Thoracic aorta (tissue), 2 donors: ENCODE results near the gene TWIST1. TPM values are rescaled to one million over a fixed set of nuclear protein-coding genes. Genes with fewer than 3 reads are reported as not detected.

ENCODE experiments used
- ATAC-seq: fragments of 150-250 bp; one replicate; pipeline ENCODE4 v1.8.0; 2017; ENCODE audit warnings: low read depth; ENCODE audit not compliant: insufficient number of reproducible peaks, low FRiP score
- DNase-seq: peaks from one replicate; pipeline ENCODE4 v3.0.0-alpha.2; 2020; ENCODE audit warnings: low spot score
- H3K27ac ChIP-seq, 2 donors: fragments of 200-600 bp; sonication (generic); 1 replicate in 1 of 2; 2 replicates in 1 of 2; pipeline ENCODE4 v1.5.1; 2016; ENCODE audit warnings: mild to moderate bottlenecking in 2 of 2, moderate library complexity in 2 of 2
- H3K27me3 ChIP-seq: fragments of 200-600 bp; sonication (generic); replicated peaks from 2 replicates; pipeline ENCODE4 v1.6.0; 2016; ENCODE audit warnings: mild to moderate bottlenecking; ENCODE audit not compliant: insufficient read depth
- H3K36me3 ChIP-seq: fragments of 200-600 bp; sonication (generic); one replicate; pipeline ENCODE4 v1.5.1; 2016
- H3K4me1 ChIP-seq, 2 donors: fragments of 200-600 bp; sonication (generic); 1 replicate in 1 of 2; 2 replicates in 1 of 2; pipeline versions ENCODE4 v1.5.1 to v1.6.0; 2016; ENCODE audit warnings: low read depth in 2 of 2, mild to moderate bottlenecking in 1 of 2; ENCODE audit not compliant: control insufficient read depth in 1 of 2
- H3K4me3 ChIP-seq: fragments of 200-600 bp; sonication (generic); 2 replicates; pipeline ENCODE4 v1.5.1; 2016; ENCODE audit warnings: mild to moderate bottlenecking
- H3K9me3 ChIP-seq: fragments of 200-600 bp; sonication (generic); 2 replicates; pipeline ENCODE4 v1.5.1; 2016
- total RNA-seq, 2 donors: library from RNA; depleted of rRNA; stranded (reverse); fragments of >200 nt; gene quantifications; one replicate each; pipeline versions ENCODE4 v1.1.0 to v1.2.3, GENCODE V29; 2016
- TF ChIP-seq, protein P1 (sequence below): fragments of 200-600 bp; sonication (generic); IDR thresholded peaks from one replicate; pipeline ENCODE4 v1.5.1; 2019; ENCODE audit warnings: antibody characterized with exemption

The TWIST1 gene
- total RNA-seq, 2 donors from 2014 or later: 14.2 to 26.0 TPM

DNA sequence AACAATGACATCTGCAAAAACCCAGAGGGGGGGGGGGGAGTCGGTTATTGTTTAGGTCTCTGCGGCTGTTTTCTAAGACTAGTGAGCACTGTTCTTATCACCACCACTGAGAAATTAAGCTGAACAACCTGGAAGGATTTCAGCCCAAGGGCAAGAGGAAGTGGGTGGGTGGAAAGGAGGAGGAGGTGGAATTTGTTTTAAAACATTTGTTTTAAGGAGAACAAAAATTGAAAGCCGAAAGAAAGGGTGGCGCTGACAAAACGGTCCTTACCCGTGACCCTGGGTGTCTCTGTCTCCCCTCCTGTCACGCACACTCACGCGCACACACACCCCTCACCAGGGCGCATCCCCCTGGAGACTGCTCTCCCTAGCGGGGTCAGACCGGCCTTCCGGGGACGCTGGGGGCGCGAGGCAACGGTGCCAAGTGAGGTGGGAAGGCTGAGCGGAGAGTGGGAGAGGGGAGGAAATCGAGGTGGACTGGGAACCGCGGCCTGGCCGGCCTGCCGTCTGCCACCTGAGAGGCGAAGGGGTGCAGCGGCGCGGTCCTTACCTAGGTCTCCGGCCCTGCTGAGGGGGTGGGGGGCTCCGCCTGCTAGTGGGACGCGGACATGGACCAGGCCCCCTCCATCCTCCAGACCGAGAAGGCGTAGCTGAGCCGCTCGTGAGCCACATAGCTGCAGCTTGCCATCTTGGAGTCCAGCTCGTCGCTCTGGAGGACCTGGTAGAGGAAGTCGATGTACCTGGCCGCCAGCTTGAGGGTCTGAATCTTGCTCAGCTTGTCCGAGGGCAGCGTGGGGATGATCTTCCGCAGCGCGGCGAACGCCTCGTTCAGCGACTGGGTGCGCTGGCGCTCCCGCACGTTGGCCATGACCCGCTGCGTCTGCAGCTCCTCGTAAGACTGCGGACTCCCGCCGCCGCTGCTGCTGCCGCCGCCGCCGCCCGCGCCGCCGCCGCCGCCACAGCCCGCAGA, 1.0 kb downstream of the TWIST1 start:
- Histone ChIP-seq H3K4me3 (peak overlapping the region; percentile 92), H3K9me3 (no peaks in the 10 kb centered on the region), H3K27me3 (no peaks in the 10 kb centered on the region), H3K4me1 (peaks cover 14 to 34% of the 10 kb centered on the region in 2 donors), H3K36me3 (no peaks in the 10 kb centered on the region), H3K27ac (peak overlapping the region; percentile 78 to 91)
- ATAC-seq: no peak
- TF ChIP-seq, protein P1, sequence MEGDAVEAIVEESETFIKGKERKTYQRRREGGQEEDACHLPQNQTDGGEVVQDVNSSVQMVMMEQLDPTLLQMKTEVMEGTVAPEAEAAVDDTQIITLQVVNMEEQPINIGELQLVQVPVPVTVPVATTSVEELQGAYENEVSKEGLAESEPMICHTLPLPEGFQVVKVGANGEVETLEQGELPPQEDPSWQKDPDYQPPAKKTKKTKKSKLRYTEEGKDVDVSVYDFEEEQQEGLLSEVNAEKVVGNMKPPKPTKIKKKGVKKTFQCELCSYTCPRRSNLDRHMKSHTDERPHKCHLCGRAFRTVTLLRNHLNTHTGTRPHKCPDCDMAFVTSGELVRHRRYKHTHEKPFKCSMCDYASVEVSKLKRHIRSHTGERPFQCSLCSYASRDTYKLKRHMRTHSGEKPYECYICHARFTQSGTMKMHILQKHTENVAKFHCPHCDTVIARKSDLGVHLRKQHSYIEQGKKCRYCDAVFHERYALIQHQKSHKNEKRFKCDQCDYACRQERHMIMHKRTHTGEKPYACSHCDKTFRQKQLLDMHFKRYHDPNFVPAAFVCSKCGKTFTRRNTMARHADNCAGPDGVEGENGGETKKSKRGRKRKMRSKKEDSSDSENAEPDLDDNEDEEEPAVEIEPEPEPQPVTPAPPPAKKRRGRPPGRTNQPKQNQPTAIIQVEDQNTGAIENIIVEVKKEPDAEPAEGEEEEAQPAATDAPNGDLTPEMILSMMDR: no peak
- DNase-seq: no peak

DNA sequence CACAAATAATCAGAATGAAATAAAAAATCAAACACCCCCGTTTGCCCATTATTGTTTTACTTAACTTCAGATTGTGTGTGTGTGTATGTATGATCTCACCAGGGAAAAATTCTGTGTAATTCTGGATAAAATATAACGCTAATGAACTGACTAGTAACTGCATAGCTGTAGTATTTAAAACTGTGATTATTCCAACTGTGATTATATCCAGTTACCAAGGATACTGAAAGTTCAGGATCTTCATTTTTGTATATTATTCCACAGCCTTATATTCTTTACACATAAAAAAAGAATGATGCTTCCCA, 2.9 kb downstream of the TWIST1 start:
- DNase-seq (no peak), ATAC-seq (no peak)
- TF ChIP-seq, protein P1: no peak
- no peak overlapping the region for H3K27ac ChIP-seq
- H3K36me3 ChIP-seq: no peaks in the 10 kb centered on the region
- peaks cover 14 to 32% of the 10 kb centered on the region in 2 donors for H3K4me1 ChIP-seq
- H3K9me3 ChIP-seq: no peaks in the 10 kb centered on the region
- no peaks in the 10 kb centered on the region for H3K27me3 ChIP-seq
- peak overlapping the region; percentile 92 for H3K4me3 ChIP-seq

DNA sequence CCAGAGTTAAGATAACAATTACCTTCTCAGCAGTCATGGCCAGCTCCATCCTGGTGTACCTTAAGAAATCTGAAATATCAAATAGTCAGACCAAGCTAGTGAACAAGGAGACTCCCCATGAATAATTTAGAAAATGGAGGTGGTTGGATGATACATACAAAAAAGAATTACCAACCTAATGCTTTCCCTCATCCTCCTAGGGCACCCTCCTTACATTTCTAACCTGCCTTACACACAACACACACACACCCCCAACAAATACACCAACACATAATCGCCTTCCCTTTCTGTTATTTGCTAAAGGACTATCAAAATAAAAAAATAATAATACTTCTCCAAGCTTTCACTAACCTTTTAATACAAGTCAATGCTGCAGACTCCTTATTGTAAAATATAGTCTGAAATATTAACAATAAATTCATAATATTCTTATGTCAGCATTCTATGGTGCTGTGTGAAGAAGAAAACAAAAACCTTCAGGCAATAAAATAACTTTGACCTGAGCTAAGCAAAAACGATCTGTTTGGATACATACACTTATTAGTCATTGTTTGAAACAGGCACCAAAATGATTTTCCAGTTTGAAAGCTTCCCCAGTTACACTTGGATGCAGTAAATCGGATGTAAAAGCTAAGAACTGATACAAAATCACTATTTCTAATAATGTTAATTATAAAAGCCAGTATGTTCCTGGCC, 3.4 kb downstream of the TWIST1 start:
- H3K9me3 ChIP-seq: no peaks in the 10 kb centered on the region
- DNase-seq: no peak
- no peaks in the 10 kb centered on the region for H3K36me3 ChIP-seq
- no peaks in the 10 kb centered on the region for H3K27me3 ChIP-seq
- peaks cover 14 to 32% of the 10 kb centered on the region in 2 donors for H3K4me1 ChIP-seq
- H3K27ac ChIP-seq: no peak overlapping the region
- H3K4me3 ChIP-seq: peak overlapping the region; percentile 92
- TF ChIP-seq, protein P1: no peak
- no peak for ATAC-seq

DNA sequence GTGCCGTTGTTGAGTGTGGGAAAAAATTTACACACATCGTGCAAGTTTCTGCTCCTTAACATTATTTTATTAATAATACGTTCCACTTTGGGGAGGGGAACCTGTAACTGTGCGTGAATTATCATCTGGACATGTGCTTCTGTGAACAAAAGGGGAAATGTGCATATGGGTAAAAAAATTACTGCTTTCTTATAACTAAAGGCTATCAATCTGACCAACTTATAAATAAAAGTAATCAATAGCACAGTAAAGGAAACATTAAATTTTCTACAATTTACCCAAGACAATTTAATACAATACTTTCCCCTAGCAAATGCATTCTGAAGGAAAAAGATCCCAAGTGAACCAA, 4.5 kb downstream of the TWIST1 start:
- Histone ChIP-seq H3K36me3 (no peaks in the 10 kb centered on the region), H3K4me1 (peaks cover 14 to 37% of the 10 kb centered on the region in 2 donors), H3K4me3 (peak overlapping the region; percentile 73), H3K9me3 (no peaks in the 10 kb centered on the region), H3K27ac (peak overlapping the region; percentile 48 to 59), H3K27me3 (no peaks in the 10 kb centered on the region)
- DNase-seq (no peak), ATAC-seq (no peak)
- TF ChIP-seq, protein P1: no peak

DNA sequence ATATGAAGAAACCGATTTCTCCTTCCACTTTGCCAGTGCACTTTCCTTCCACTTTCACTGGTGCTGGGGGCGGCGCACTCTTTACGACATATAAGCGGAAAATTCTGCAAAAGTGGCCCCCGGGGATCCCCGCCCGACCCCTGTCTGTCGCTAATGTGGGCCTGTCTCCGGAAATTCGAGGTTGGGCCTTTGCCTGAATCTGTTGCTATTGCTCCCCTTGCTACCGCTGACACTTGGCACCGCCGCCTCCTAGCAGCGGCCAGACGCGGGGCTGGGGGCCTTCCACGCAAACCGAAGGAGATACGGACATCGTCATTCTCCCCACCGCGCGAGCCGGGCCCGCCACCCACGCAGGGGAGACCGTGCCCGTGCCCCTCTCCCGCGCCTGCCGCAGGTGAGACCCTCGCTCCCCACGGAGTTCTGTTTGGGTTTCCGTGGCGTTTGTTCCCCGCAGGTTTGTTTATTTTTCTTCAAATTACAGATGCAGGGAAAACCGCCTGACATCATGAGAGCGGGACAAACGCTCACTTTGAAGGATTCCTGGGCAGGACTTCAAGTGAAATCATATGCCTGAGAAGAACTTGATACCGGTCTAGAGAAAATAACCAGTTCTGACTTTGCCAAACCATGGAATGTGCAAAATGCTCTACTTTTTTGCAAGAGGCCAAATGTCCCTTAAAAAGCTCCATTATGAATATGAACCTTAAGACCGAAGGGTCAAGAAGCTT, 5.0 kb downstream of the TWIST1 start:
- ATAC-seq (no peak), DNase-seq (no peak)
- peak overlapping the region; percentile 73 for H3K4me3 ChIP-seq
- no peaks in the 10 kb centered on the region for H3K9me3 ChIP-seq
- no peaks in the 10 kb centered on the region for H3K36me3 ChIP-seq
- TF ChIP-seq, protein P1: no peak
- H3K27me3 ChIP-seq: no peaks in the 10 kb centered on the region
- H3K4me1 ChIP-seq: peaks cover 14 to 38% of the 10 kb centered on the region in 2 donors
- H3K27ac ChIP-seq: peak overlapping the region; percentile 48 to 59
